Raji (cell line): ENCODE data around the gene CALHM2.

ENCODE experiments used
- POLR2A ChIP-seq: IDR thresholded peaks from 2 replicates; pipeline ENCODE4 v1.6.1; 2011; ENCODE audit warnings: low read depth, low read length, control low read depth; ENCODE audit not compliant: insufficient read depth

The CALHM2 gene

GRCh38 chr10:103415581-103415980 is 36.6 kb downstream of the CALHM2 start:
- TF ChIP-seq POLR2A: no peak

- TF ChIP-seq POLR2A: no peak
Observed at GRCh38 chr10:103413564-103413963, 38.6 kb downstream of the CALHM2 start.

DNA sequence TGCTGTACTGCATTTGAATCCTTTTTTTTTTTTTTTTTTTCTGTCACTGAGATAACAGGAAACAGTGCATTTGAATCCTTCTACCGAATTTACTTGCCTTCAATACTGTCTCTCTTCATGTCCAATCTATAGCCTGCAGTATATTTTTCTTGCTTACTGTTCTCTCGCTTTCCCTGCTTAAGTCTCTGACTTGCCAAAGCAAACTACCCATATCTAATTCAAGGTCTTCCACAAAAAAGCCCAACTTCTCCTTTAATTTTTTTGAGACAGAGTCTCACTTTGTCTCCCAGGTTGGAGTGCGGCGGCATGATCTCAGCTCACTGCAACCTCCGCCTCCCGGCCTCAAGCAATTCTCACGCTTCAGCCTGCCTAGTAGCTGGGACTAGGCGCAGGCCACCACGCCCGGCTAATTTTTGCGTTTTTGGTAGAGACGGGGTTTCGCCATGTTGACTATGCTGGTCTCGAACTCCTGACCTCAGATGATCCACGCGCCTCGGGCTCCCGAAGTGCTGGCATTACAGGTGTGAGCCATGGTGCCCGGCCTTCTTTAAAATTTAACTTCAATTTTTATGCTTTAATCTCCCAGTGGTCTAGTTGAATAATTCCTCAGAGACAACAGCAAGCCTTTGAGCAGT is 54.9 kb downstream of the CALHM2 start:
- TF ChIP-seq POLR2A: no peak

GRCh38 chr10:103396789-103397087 is 55.4 kb downstream of the CALHM2 start:
- TF ChIP-seq POLR2A: no peak
